ENCODE results near the gene HCK.

The HCK gene

DNA sequence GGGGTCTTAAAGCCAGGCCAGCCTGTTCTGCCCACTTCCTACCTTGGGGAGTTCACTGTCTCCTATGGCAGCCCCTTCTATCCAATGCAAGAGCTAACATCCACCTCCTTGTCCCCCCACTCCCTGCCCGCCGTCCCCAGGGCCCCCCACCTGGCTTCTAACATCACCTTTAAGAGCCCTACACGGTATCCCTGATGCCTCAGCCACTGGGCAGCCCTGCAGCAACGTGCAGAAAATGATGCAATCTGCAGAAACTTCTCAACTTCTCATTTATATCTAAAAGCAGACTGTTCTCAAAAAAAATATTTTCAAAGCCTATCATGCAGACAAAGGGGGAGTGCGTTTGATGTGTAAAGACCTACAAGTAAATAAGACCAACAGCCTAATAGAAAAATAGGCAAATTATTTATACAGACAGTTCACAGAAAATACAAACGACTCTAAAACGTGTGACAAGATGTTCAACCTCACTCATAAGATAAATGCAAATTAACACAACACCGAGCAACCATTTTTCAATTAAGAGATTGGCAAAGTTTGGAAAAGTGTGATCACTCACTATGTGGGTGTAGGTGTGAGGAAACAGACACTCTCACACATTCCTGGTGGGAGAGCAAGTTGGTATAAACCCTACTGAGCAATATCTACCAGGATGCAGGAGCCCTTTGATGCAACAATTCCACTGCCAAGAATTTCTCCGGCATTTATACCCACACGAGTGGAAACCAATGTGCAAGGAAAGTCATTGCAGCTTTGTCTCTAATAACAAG is 15.1 kb upstream of the HCK start:
- H3K36me3 Mint-ChIP-seq (ENCODE audit: low read depth), result no peaks in the 10 kb centered on the region
- no peak overlapping the region for H3K4me3 Mint-ChIP-seq
- peaks cover 12% of the 10 kb centered on the region for H3K4me1 Mint-ChIP-seq (ENCODE audit: low read depth)
- H3K27ac Mint-ChIP-seq, result no peak overlapping the region
- H3K27me3 Mint-ChIP-seq, result peaks cover 21% of the 10 kb centered on the region
- no peaks in the 10 kb centered on the region for H3K9me3 Mint-ChIP-seq

DNA sequence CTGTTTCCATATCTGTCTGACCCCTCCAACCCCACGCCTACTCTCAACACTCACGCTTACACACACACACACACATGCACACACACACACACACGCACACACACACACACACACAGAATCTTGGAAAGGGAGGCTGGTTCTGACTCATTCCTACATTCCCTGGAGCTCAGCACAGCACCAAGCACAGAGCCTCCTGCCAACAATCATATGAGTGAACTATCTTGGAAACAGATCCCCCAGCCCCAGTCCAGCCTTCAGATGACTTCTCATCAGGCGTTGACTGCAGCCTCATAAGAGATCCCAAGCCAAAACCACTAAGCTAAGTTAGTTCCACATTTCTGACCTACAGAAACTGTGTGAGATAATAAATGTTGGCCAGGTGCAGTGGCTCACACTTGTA is 14.1 kb upstream of the HCK start:
- Mint-ChIP-seq H3K27ac (no peak overlapping the region), H3K9me3 (no peaks in the 10 kb centered on the region), H3K4me1 (ENCODE audit: low read depth) (peaks cover 12% of the 10 kb centered on the region), H3K4me3 (no peak overlapping the region), H3K27me3 (peaks cover 21% of the 10 kb centered on the region), H3K36me3 (ENCODE audit: low read depth) (no peaks in the 10 kb centered on the region)

DNA sequence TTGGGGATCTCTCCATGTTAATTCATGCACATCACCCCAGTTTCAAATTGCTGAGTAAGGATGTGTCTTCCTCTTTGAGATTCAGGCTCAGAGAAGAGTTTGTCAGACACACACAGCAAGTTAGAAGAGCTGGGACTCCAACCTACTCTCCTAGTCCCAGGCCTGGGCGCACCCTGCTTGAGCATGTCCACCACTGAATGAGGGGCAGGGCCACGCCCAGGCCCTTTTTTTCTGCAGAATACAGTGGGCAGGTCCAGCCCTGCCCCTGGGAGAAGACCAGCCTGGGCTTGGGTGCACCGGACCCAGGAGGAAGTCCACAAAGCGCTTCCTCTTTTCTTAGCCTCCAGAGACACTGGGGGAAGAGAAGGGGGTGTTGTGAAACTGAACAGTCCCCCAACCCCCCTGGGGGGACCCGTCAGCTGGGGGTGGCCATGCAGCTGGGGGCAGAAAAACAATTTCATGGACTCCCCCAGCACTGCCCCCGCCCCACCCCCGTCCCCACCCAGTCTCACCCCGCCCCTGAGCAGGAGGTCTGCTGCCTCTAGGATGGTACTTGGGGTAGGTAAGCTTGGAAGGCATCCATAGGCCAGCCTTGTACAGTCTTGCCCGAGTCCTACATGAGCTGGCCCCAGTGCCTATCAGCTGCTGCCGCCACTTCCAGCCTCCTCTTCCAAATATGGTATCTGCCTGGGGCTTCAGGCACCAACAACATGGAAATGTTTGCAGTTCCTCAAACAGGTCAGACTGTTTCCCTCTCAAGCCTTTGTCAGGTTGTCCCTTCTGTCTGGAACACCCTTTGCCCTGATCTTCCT is 11.7 kb upstream of the HCK start:
- no peaks in the 10 kb centered on the region for H3K9me3 Mint-ChIP-seq
- H3K27ac Mint-ChIP-seq, result peak overlapping the region; percentile 9
- no peak overlapping the region for H3K4me3 Mint-ChIP-seq
- peaks cover 18% of the 10 kb centered on the region for H3K27me3 Mint-ChIP-seq
- H3K36me3 Mint-ChIP-seq (ENCODE audit: low read depth), result no peaks in the 10 kb centered on the region
- H3K4me1 Mint-ChIP-seq (ENCODE audit: low read depth), result peaks cover 7% of the 10 kb centered on the region

DNA sequence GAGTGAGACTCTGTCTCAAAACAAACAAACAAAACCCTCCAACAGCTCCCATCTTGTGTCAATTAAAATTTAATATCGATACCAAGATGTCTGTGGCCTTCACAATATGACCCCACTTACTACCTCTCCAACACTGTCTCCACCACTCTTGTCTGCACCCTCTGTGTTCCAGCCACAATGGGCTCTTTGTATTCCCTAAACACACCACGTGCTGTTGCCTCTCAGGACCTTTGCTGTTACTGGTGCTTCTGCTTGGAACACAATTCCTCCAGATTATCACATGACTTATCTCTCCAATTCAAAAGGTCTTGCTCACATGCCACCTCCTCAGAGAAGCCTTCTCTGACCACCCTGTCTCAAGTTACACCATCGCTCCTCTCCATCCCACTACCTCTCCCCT is 6.0 kb upstream of the HCK start:
- Mint-ChIP-seq H3K4me1 (ENCODE audit: low read depth) (peaks cover 3% of the 10 kb centered on the region), H3K36me3 (ENCODE audit: low read depth) (no peaks in the 10 kb centered on the region), H3K4me3 (no peak overlapping the region), H3K27me3 (peaks cover 37% of the 10 kb centered on the region), H3K9me3 (no peaks in the 10 kb centered on the region), H3K27ac (no peak overlapping the region)

DNA sequence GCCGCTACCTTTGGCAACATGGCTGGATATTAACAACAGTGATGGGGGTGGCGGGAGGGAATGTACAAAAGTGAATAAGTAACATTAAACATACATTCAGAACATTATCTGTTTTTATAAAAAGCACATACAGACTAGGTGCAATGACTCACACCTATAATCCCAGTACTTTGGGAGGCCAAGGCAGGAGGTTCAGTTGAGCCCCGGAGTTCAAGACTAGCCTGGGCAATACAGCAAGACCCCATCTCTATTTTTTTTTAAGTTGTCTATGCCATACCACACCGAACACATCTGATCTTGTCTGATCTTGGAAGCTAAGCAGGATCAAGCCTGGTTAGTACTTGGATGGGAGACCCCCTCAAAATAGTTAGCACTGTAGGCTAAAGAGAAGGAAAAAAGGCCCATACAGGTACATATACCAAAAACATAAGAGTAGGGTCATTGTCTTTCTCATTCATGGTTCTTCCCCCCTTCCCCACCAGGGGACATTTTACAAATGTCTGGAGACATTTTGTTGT is 1.7 kb upstream of the HCK start:
- Mint-ChIP-seq H3K27me3 (peaks cover 55% of the 10 kb centered on the region), H3K9me3 (no peaks in the 10 kb centered on the region), H3K36me3 (ENCODE audit: low read depth) (no peaks in the 10 kb centered on the region), H3K27ac (no peak overlapping the region), H3K4me3 (no peak overlapping the region), H3K4me1 (ENCODE audit: low read depth) (peaks cover 20% of the 10 kb centered on the region)

DNA sequence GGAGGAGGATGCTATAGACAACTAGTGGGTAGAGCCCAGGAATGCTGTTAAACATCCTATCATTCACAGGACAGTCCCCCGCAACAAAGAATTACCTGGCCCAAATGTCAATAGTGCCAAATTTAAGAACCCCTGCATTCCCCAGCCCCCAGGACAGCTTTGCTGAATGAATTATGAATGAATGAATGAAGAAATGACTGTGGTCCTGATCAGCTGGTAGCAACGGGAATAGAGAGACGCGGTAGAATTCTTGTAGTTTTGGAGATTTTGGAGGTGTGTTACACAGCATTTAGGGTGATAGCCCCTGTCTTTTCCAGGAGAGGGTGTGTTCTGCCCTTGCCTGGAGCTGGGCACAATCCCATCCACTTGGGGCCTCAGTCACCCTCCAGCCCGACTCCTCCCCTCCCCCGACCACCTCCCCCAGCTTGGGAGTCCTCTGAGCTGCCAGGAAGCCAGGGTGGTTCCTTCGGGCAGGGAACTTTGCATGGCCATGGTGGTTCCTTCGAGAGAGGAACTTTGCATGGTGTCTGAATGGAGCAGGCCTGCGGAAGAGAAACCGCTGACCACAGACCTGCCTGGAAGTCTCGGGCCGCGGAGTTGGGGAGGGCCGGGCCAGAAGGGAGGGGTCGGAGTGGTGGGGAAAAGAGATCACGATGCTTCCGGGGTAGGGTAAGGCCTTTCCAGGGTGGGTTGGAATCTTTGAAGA is 1.0 kb upstream of the HCK start:
- Mint-ChIP-seq H3K27me3 (peaks cover 55% of the 10 kb centered on the region), H3K27ac (no peak overlapping the region), H3K4me1 (ENCODE audit: low read depth) (peaks cover 20% of the 10 kb centered on the region), H3K9me3 (no peaks in the 10 kb centered on the region), H3K4me3 (peak overlapping the region; percentile 75), H3K36me3 (ENCODE audit: low read depth) (no peaks in the 10 kb centered on the region)

DNA sequence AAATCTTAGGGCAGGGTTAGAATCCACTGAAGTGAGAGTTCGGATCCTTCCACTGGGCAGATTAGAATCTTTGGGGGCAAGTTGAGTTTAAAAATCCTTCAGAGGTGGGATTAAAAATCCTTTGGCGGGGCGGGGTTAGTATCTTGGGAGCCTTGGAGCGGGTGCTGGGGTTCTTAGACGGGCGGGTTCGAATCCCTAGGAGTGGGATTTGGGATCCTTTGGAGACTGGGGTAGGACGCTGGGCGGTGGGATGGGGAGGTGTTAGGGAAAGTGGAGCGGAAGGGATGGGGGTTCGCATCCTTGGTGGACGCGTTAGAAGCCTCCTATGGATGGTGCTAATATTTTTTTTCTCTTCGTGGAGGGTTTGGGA is 337 bp upstream of the HCK start:
- H3K9me3 Mint-ChIP-seq, result no peaks in the 10 kb centered on the region
- H3K27ac Mint-ChIP-seq, result no peak overlapping the region
- peaks cover 20% of the 10 kb centered on the region for H3K4me1 Mint-ChIP-seq (ENCODE audit: low read depth)
- peaks cover 51% of the 10 kb centered on the region for H3K27me3 Mint-ChIP-seq
- H3K36me3 Mint-ChIP-seq (ENCODE audit: low read depth), result no peaks in the 10 kb centered on the region
- H3K4me3 Mint-ChIP-seq, result peak overlapping the region; percentile 75

DNA sequence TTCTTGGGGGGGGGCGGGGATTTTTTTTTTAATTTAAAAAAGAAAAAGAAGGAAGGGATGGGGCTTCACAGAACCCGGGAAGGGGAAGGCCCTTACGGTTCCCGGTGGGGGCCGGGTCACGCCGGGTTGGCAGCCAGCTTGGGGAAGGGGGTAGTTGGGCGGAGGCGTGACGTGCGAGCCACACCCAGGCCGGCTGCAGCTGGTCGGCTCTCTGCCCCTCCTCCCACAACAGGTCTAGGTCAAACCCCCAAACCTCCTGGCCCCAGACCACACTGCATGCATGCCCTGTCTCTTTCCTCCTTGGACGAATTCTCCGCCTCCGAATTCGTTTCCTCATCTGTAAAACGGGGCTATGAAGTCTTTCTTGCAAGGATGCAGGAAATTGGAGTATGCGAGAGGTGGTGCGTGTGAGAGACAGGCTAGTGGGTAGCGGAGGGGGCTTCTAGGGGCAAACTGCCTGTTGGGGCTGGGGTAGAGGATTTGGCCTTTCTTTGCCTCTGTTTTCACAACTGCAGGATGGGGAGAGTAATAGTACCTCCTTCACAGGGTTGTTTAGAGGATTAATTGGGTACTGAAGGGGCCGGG is 828 bp downstream of the HCK start:
- Mint-ChIP-seq H3K27me3 (peaks cover 51% of the 10 kb centered on the region), H3K27ac (no peak overlapping the region), H3K4me3 (peak overlapping the region; percentile 48), H3K9me3 (no peaks in the 10 kb centered on the region), H3K4me1 (ENCODE audit: low read depth) (peaks cover 20% of the 10 kb centered on the region), H3K36me3 (ENCODE audit: low read depth) (no peaks in the 10 kb centered on the region)

DNA sequence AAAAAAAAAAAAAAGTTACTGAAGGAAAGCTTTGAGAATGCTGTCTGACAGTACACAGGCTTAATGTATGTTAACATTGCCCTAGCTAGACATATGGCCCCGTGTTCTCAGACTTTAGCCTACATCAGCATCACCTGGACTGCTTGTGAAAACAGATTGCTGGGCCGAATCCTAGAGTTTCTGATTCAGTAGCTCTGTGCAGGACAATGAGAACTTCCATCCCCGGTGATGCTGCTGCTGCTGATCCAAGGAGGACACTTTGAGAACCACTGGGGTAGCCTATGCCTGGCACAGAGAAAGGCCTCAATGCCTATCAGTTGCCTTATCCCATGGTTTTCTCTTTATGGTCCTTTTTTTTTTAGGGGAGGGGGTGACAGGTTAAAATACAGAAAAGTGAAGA is 1.6 kb downstream of the HCK start:
- Mint-ChIP-seq H3K4me3 (no peak overlapping the region), H3K36me3 (ENCODE audit: low read depth) (no peaks in the 10 kb centered on the region), H3K27me3 (peaks cover 51% of the 10 kb centered on the region), H3K9me3 (no peaks in the 10 kb centered on the region), H3K27ac (no peak overlapping the region), H3K4me1 (ENCODE audit: low read depth) (peaks cover 20% of the 10 kb centered on the region)

DNA sequence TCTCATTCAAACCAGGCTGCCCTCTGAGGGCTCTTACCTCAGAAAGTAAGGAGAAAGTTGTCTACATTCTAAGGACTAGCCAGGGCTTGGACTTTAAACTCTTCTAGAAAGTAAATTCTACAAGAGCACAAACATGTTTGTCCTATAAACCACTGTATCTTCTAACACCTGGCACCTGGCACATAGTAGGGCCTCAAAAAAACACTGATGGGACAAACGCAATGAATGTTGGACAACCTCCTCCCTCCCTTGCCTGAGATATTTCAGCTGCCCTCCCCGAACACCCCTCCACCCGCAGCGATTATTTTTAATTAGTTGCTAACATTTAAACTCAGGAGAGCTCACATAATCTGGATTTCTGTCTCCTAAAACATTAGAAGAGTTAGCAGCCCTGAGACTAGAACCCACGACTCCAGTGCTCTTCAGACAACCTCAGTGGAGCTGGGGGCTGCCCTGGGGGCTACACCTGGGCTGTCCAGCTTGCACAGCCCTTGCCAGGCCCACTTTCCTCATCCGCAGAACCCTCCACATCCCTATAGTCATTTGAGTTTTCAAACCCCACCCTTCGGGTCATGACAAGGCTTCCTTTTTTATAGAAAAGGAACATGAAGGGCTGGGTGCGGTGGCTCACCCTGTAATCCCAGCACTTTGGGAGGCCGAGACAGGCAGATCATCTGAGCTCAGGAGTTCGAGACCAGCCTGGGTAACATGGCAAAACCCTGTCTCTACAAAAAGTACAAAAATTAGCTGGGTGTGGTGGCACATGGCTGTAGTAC is 4.9 kb downstream of the HCK start:
- Mint-ChIP-seq H3K36me3 (ENCODE audit: low read depth) (no peaks in the 10 kb centered on the region), H3K27me3 (peaks cover 32% of the 10 kb centered on the region), H3K4me1 (ENCODE audit: low read depth) (peaks cover 7% of the 10 kb centered on the region), H3K27ac (no peak overlapping the region), H3K9me3 (no peaks in the 10 kb centered on the region), H3K4me3 (no peak overlapping the region)

DNA sequence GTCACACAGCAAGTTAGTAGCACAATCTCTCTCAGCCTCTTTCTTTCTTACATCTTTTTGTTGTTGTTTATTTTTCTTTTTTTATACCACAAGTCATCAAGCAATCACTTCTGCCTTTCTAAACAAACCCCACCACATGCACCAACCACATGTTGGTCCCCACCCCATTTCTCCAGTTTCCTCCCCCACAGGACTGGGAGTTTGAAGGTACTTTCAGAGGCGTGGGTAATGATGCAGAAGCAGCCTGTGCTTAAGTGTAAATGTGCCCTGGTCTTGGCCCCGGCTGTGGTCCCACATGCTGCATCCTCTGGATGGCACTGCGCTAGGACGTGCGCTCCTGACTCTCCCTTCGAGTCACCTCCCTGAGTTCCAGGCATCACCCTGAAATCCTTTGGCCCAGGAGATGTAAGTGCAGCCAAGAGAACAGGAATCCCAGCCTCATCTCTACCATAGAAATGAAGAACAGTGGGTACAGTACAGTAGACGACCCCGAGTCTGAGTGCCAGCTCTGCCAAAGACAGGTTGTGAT is 5.7 kb downstream of the HCK start:
- Mint-ChIP-seq H3K27me3 (peaks cover 34% of the 10 kb centered on the region), H3K27ac (no peak overlapping the region), H3K4me3 (no peak overlapping the region), H3K9me3 (no peaks in the 10 kb centered on the region), H3K36me3 (ENCODE audit: low read depth) (no peaks in the 10 kb centered on the region), H3K4me1 (ENCODE audit: low read depth) (peaks cover 4% of the 10 kb centered on the region)

DNA sequence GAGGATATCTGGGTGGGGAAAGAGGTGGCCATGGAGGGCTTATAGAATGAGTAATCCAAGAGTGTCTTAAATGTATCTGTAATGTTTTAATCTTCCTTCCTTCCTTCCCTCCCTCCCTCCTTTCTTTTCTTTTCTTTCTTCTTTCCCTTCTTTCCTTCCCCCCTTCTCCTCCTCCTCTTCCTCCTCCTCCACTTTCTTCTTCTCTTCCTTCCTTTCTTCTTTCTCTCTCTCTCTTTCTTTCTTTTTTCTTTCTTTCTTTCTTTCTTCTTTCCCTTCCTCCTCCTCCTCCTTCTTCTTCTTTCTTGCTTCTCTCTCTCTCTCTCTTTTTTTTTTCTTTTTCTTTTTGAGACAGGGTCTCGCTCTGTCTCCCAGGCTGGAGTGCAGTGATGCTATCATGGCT is 7.1 kb downstream of the HCK start:
- Mint-ChIP-seq H3K27me3 (peaks cover 23% of the 10 kb centered on the region), H3K36me3 (ENCODE audit: low read depth) (no peaks in the 10 kb centered on the region), H3K4me1 (ENCODE audit: low read depth) (no peaks in the 10 kb centered on the region), H3K9me3 (no peaks in the 10 kb centered on the region), H3K4me3 (no peak overlapping the region), H3K27ac (no peak overlapping the region)

DNA sequence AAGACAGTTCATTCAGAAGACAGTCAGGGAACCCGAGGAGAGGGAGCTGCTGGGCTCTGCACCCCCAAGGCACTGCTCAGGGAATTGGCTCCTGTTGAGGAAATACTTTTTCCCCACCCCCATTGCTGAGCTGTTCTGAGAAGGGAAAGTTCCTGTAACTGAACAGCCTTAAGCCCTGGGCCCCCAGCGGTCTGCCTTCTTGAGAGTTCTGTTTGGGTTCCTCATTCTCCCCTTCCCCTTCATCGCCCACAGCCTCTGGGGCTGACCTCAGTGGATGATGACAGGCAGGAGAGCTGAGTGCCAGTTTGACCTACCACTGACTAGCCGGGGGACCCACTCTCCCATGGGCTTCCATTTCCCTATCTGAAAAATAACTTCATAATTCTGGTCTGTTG is 10.7 kb downstream of the HCK start:
- no peak overlapping the region for H3K27ac Mint-ChIP-seq

DNA sequence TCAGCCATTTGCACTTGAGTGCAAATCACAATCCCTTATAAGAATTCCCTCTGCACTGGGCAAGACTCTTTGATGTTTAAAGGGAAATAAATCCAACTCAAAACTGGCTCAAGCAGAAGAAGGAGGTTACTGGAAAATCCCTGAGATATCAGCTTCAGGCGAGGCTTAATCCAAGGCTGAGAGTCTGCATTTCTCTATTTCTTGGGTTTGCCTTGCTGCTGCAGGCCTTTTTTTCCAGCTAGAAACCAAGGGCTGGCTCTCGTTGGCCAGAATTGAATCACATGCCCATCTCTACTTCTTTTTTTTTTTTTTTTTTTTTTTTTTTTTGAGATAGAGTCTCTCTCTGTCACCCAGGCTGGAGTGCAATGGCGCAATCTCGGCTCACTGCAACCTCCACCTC is 11.7 kb downstream of the HCK start:
- Mint-ChIP-seq H3K36me3 (ENCODE audit: low read depth) (no peaks in the 10 kb centered on the region), H3K27ac (no peak overlapping the region), H3K4me3 (no peak overlapping the region), H3K9me3 (no peaks in the 10 kb centered on the region), H3K27me3 (peaks cover 11% of the 10 kb centered on the region), H3K4me1 (ENCODE audit: low read depth) (no peaks in the 10 kb centered on the region)

More for the DNA sequence above, 10.7 kb downstream of the HCK start:
- H3K27me3 Mint-ChIP-seq, result peaks cover 11% of the 10 kb centered on the region
- no peak overlapping the region for H3K4me3 Mint-ChIP-seq
- H3K9me3 Mint-ChIP-seq, result no peaks in the 10 kb centered on the region
- H3K36me3 Mint-ChIP-seq (ENCODE audit: low read depth), result no peaks in the 10 kb centered on the region
- H3K4me1 Mint-ChIP-seq (ENCODE audit: low read depth), result no peaks in the 10 kb centered on the region
